ENCODE results near the gene SPRYD4. TPM values are rescaled to one million over a fixed set of nuclear protein-coding genes. Genes with fewer than 3 reads are reported as not detected.

The SPRYD4 gene
- total RNA-seq, 4 donors from 2014 or later = 1.3 to 2.3 (median 2.1) TPM

- no peak for DNase-seq (ENCODE audit: low spot score in 2 of 2)
- TF ChIP-seq CTCF (IDR thresholded peaks at IDR 0.05) = no peak
- no peak overlapping the region for H3K4me3 ChIP-seq (ENCODE audit: low read depth, poor library complexity, severe bottlenecking)
- intact Hi-C loops (cut with DNase I; ENCODE audit: low total_unique reads) = no loop called here
These were observed 5.8 kb upstream of the SPRYD4 start for GRCh38 chr12:56462565-56462964.

- peak in 1 of 2 donors; percentile 32 for DNase-seq (ENCODE audit: low spot score in 2 of 2)
- WGBS, 2 donors = 35 to 41% methylated on average over 17 to 19 of the region's 19 CpGs
- TF ChIP-seq CTCF (IDR thresholded peaks at IDR 0.05) = no peak
- TF ChIP-seq POLR2A (IDR thresholded peaks at IDR 0.05) = no peak
- intact Hi-C loops (cut with DNase I; ENCODE audit: low total_unique reads) = loop anchor here (5.0 kb wide), 1 partner anchor 277 kb away; no protein-coding TSS in a partner anchor
- peak overlapping the region; percentile 57 for H3K4me3 ChIP-seq (ENCODE audit: low read depth, poor library complexity, severe bottlenecking)
These were observed 891 bp downstream of the SPRYD4 start for GRCh38 chr12:56469007-56469930.

GRCh38 chr12:56474389-56474788 lies 6.0 kb downstream of the SPRYD4 start:
- intact Hi-C loops (cut with DNase I; ENCODE audit: low total_unique reads) = no loop called here
- WGBS, 2 donors = 91 to 95% methylated on average over 9 of the region's 9 CpGs
- no peak for DNase-seq (ENCODE audit: low spot score in 2 of 2)
- TF ChIP-seq CTCF (IDR thresholded peaks at IDR 0.05) (no peak), POLR2A (IDR thresholded peaks at IDR 0.05) (no peak)
- H3K4me3 ChIP-seq (ENCODE audit: low read depth, poor library complexity, severe bottlenecking) = no peak overlapping the region

- TF ChIP-seq CTCF (IDR thresholded peaks at IDR 0.05) = no peak
- TF ChIP-seq POLR2A (IDR thresholded peaks at IDR 0.05) = no peak
- 77 to 84% methylated on average over 6 of the region's 6 CpGs for WGBS, 2 donors
- no peak overlapping the region for H3K4me3 ChIP-seq (ENCODE audit: low read depth, poor library complexity, severe bottlenecking)
- intact Hi-C loops (cut with DNase I; ENCODE audit: low total_unique reads) = no loop called here
- DNase-seq (ENCODE audit: low spot score in 2 of 2) = no peak
These were observed 7.8 kb downstream of the SPRYD4 start for GRCh38 chr12:56476143-56476542.

- intact Hi-C loops (cut with DNase I; ENCODE audit: low total_unique reads) = no loop called here
- 89 to 100% methylated on average over 1 of the region's 1 CpG for WGBS, 2 donors
These were observed 8.6 kb downstream of the SPRYD4 start for GRCh38 chr12:56476972-56477432.

More at GRCh38 chr12:56476972-56477432, 8.6 kb downstream of the SPRYD4 start:
- no peak overlapping the region for H3K4me3 ChIP-seq (ENCODE audit: low read depth, poor library complexity, severe bottlenecking)
- TF ChIP-seq CTCF (IDR thresholded peaks at IDR 0.05) = no peak
- TF ChIP-seq POLR2A (IDR thresholded peaks at IDR 0.05) = no peak
- no peak for DNase-seq (ENCODE audit: low spot score in 2 of 2)
